Activated naive CD4-positive, alpha-beta T cell treated with anti-CD3 and anti-CD28 coated beads, Interleukin-2, amount 10 ng/mL, durations not matched to agents 7 days and 5 days (primary cell): ENCODE results near the gene WT1.

Experiments
- CTCF ChIA-PET: fragments of 350-600 bp; sonication (Branson Sonifier 250); formaldehyde crosslinking; loops from one replicate; lab custom pipeline; 2021; ENCODE audit warnings: antibody characterized with exemption; lab: Charles Lee
- DNase-seq: peaks from one replicate; pipeline ENCODE4 v3.0.0-alpha.2; 2020
- H3K27ac Mint-ChIP-seq: one replicate; pipeline ENCODE4 v1.8.0; 2021; ENCODE audit warnings: mild to moderate bottlenecking, moderate library complexity, mixed read lengths
- H3K27me3 Mint-ChIP-seq: one replicate; pipeline ENCODE4 v1.8.0; 2021; ENCODE audit warnings: mild to moderate bottlenecking, mixed read lengths
- H3K36me3 Mint-ChIP-seq: one replicate; pipeline ENCODE4 v1.8.0; 2021; ENCODE audit warnings: mixed read lengths
- H3K4me1 Mint-ChIP-seq: one replicate; pipeline ENCODE4 v1.8.0; 2021; ENCODE audit warnings: mixed read lengths
- H3K4me3 Mint-ChIP-seq: one replicate; pipeline ENCODE4 v1.8.0; 2021; ENCODE audit warnings: mild to moderate bottlenecking, moderate library complexity, mixed read lengths
- H3K9me3 Mint-ChIP-seq: one replicate; pipeline ENCODE4 v1.8.0; 2021; ENCODE audit warnings: mixed read lengths

Gene WT1

GRCh38 chr11:32447252-32447651 is 11.9 kb upstream of the WT1 start:
- no peak overlapping the region for H3K27ac Mint-ChIP-seq
- no peaks in the 10 kb centered on the region for H3K4me1 Mint-ChIP-seq
- CTCF ChIA-PET: interaction anchor here (0.7 kb wide), 1 partner anchor 124 kb away, joined by 3 read pairs; no protein-coding TSS in a partner anchor
- DNase-seq: no peak
- H3K4me3 Mint-ChIP-seq: no peak overlapping the region
- H3K27me3 Mint-ChIP-seq: peaks cover 22% of the 10 kb centered on the region
- no peaks in the 10 kb centered on the region for H3K36me3 Mint-ChIP-seq
- H3K9me3 Mint-ChIP-seq: no peaks in the 10 kb centered on the region

- H3K4me3 Mint-ChIP-seq: no peak overlapping the region
- no peaks in the 10 kb centered on the region for H3K36me3 Mint-ChIP-seq
- H3K4me1 Mint-ChIP-seq: no peaks in the 10 kb centered on the region
- H3K27me3 Mint-ChIP-seq: peaks cover 27% of the 10 kb centered on the region
- no peaks in the 10 kb centered on the region for H3K9me3 Mint-ChIP-seq
- no peak overlapping the region for H3K27ac Mint-ChIP-seq
- no peak for DNase-seq
- CTCF ChIA-PET: no interaction called here
Observed at GRCh38 chr11:32446227-32446626, 10.9 kb upstream of the WT1 start.

GRCh38 chr11:32444186-32444585 is 8.8 kb upstream of the WT1 start:
- Mint-ChIP-seq H3K9me3 (no peaks in the 10 kb centered on the region), H3K4me1 (peaks cover 2% of the 10 kb centered on the region), H3K27me3 (peaks cover 41% of the 10 kb centered on the region), H3K27ac (no peak overlapping the region), H3K4me3 (no peak overlapping the region), H3K36me3 (peaks cover 3% of the 10 kb centered on the region)
- no peak for DNase-seq
- CTCF ChIA-PET: no interaction called here

GRCh38 chr11:32440916-32441315 is 5.6 kb upstream of the WT1 start:
- CTCF ChIA-PET: no interaction called here
- Mint-ChIP-seq H3K27me3 (peaks cover 71% of the 10 kb centered on the region), H3K4me3 (no peak overlapping the region), H3K4me1 (peaks cover 12% of the 10 kb centered on the region), H3K36me3 (peaks cover 5% of the 10 kb centered on the region), H3K9me3 (no peaks in the 10 kb centered on the region), H3K27ac (no peak overlapping the region)
- no peak for DNase-seq

- Mint-ChIP-seq H3K4me3 (no peak overlapping the region), H3K27ac (peak overlapping the region; percentile 49), H3K9me3 (no peaks in the 10 kb centered on the region), H3K27me3 (peaks cover 76% of the 10 kb centered on the region), H3K4me1 (peaks cover 15% of the 10 kb centered on the region), H3K36me3 (peaks cover 5% of the 10 kb centered on the region)
- CTCF ChIA-PET: no interaction called here
- no peak for DNase-seq
Observed at GRCh38 chr11:32440312-32440908, 5.1 kb upstream of the WT1 start.

GRCh38 chr11:32439501-32440210 is 4.3 kb upstream of the WT1 start:
- CTCF ChIA-PET: no interaction called here
- Mint-ChIP-seq H3K27ac (peak overlapping the region; percentile 64), H3K9me3 (no peaks in the 10 kb centered on the region), H3K36me3 (peaks cover 5% of the 10 kb centered on the region), H3K4me3 (no peak overlapping the region), H3K27me3 (peaks cover 78% of the 10 kb centered on the region), H3K4me1 (peaks cover 16% of the 10 kb centered on the region)
- DNase-seq: no peak

GRCh38 chr11:32438866-32439489 is 3.6 kb upstream of the WT1 start:
- H3K27ac Mint-ChIP-seq: no peak overlapping the region
- CTCF ChIA-PET: interaction anchor here (1.2 kb wide), 1 partner anchor 18 kb away, joined by 4 read pairs; no protein-coding TSS in a partner anchor
- no peak overlapping the region for H3K4me3 Mint-ChIP-seq
- H3K4me1 Mint-ChIP-seq: peaks cover 17% of the 10 kb centered on the region
- DNase-seq: no peak
- H3K36me3 Mint-ChIP-seq: peaks cover 5% of the 10 kb centered on the region
- H3K27me3 Mint-ChIP-seq: peaks cover 84% of the 10 kb centered on the region
- no peaks in the 10 kb centered on the region for H3K9me3 Mint-ChIP-seq

GRCh38 chr11:32438346-32438865 is 3.1 kb upstream of the WT1 start:
- peaks cover 17% of the 10 kb centered on the region for H3K4me1 Mint-ChIP-seq
- DNase-seq: no peak
- CTCF ChIA-PET: interaction anchor here (1.2 kb wide), 1 partner anchor 17 kb away, joined by 4 read pairs; no protein-coding TSS in a partner anchor
- peak overlapping the region; percentile 82 for H3K27ac Mint-ChIP-seq
- H3K27me3 Mint-ChIP-seq: peaks cover 90% of the 10 kb centered on the region
- H3K9me3 Mint-ChIP-seq: no peaks in the 10 kb centered on the region
- H3K4me3 Mint-ChIP-seq: no peak overlapping the region
- H3K36me3 Mint-ChIP-seq: peaks cover 5% of the 10 kb centered on the region

GRCh38 chr11:32437495-32438345 is 2.4 kb upstream of the WT1 start:
- peak overlapping the region; percentile 82 for H3K27ac Mint-ChIP-seq

GRCh38 chr11:32436751-32437494 is 1.6 kb upstream of the WT1 start:
- CTCF ChIA-PET: no interaction called here
- H3K4me3 Mint-ChIP-seq: no peak overlapping the region
- H3K36me3 Mint-ChIP-seq: peaks cover 5% of the 10 kb centered on the region
- no peak for DNase-seq
- H3K27me3 Mint-ChIP-seq: peaks cover 100% of the 10 kb centered on the region
- peaks cover 17% of the 10 kb centered on the region for H3K4me1 Mint-ChIP-seq
- peak overlapping the region; percentile 64 for H3K27ac Mint-ChIP-seq
- no peaks in the 10 kb centered on the region for H3K9me3 Mint-ChIP-seq

More at GRCh38 chr11:32437495-32438345, 2.4 kb upstream of the WT1 start:
- H3K36me3 Mint-ChIP-seq: peaks cover 5% of the 10 kb centered on the region
- peaks cover 97% of the 10 kb centered on the region for H3K27me3 Mint-ChIP-seq
- H3K4me1 Mint-ChIP-seq: peaks cover 17% of the 10 kb centered on the region
- CTCF ChIA-PET: interaction anchor here (1.2 kb wide), 1 partner anchor 17 kb away, joined by 4 read pairs; no protein-coding TSS in a partner anchor
- H3K9me3 Mint-ChIP-seq: no peaks in the 10 kb centered on the region
- no peak for DNase-seq
- no peak overlapping the region for H3K4me3 Mint-ChIP-seq

GRCh38 chr11:32435942-32436750 is 807 bp upstream of the WT1 start:
- Mint-ChIP-seq H3K9me3 (no peaks in the 10 kb centered on the region), H3K36me3 (peaks cover 5% of the 10 kb centered on the region), H3K4me3 (no peak overlapping the region), H3K4me1 (peaks cover 17% of the 10 kb centered on the region), H3K27ac (peak overlapping the region; percentile 68), H3K27me3 (peaks cover 100% of the 10 kb centered on the region)
- no peak for DNase-seq
- CTCF ChIA-PET: no interaction called here

GRCh38 chr11:32435152-32435480 is 223 bp downstream of the WT1 start:
- CTCF ChIA-PET: no interaction called here
- Mint-ChIP-seq H3K4me3 (no peak overlapping the region), H3K27ac (no peak overlapping the region), H3K4me1 (peaks cover 17% of the 10 kb centered on the region), H3K27me3 (peaks cover 100% of the 10 kb centered on the region), H3K9me3 (no peaks in the 10 kb centered on the region), H3K36me3 (peaks cover 2% of the 10 kb centered on the region)
- no peak for DNase-seq
